Endothelial cell of umbilical vein (primary cell): ENCODE results near the gene TP73. TPM values are rescaled to one million over a fixed set of nuclear protein-coding genes. Genes with fewer than 3 reads are reported as not detected.

Experiments used
- BruUV-seq: library from RNA; stranded (reverse); fragments of 400-500 nt; replicated peaks from 2 replicates; lab custom pipeline; 2021; lab: Mats Ljungman, UMichigan
- CTCF ChIA-PET: fragments of 300-600, 350-600 bp; sonication (Branson Sonifier 250); formaldehyde crosslinking; loops from one replicate; lab custom pipeline; 2021; ENCODE audit warnings: antibody characterized with exemption, inconsistent platforms; lab: Charles Lee
- POLR2A ChIA-PET: fragments of 300-600, 350-600 bp; sonication (Branson Sonifier 250); formaldehyde crosslinking; loops from one replicate; lab custom pipeline; 2021; ENCODE audit warnings: antibody characterized with exemption, inconsistent platforms; lab: Charles Lee
- DNase-seq: peaks from one replicate; pipeline ENCODE4 v3.0.0-alpha.2; 2011; ENCODE audit warnings: low read depth, low spot score
- FAIRE-seq: peaks from 2 replicates; lab custom pipeline; 2011; peaks lifted over from hg19 to GRCh38; lab: Jason Lieb, UNC
- H2AFZ ChIP-seq: 2 replicates; pipeline ENCODE4 v1.6.0; 2012; ENCODE audit warnings: low read depth, low read length, control low read depth, inconsistent platforms
- H3K27ac ChIP-seq: 2 replicates; pipeline ENCODE4 v1.5.1; 2011; ENCODE audit warnings: low read depth, mild to moderate bottlenecking, control low read depth, low read length, moderate library complexity; ENCODE audit not compliant: insufficient read depth
- H3K27me3 ChIP-seq, 2 experiments: 2 replicates each; pipeline versions ENCODE4 v1.6.0 to v1.6.1; 2011; ENCODE audit warnings: low read length in 2 of 2, mixed read lengths in 1 of 2; ENCODE audit not compliant: control insufficient read depth in 2 of 2, insufficient read depth in 2 of 2
- H3K36me3 ChIP-seq, 2 experiments: 2 replicates in 1 of 2; 3 replicates in 1 of 2; pipeline ENCODE4 v1.5.1; 2011; ENCODE audit warnings: low read length in 2 of 2, mild to moderate bottlenecking in 1 of 2, moderate library complexity in 1 of 2; ENCODE audit not compliant: control insufficient read depth in 2 of 2, insufficient read depth in 2 of 2; ENCODE audit errors: extremely low read depth in 1 of 2
- H3K4me1 ChIP-seq: 3 replicates; pipeline ENCODE4 v1.5.1; 2011; ENCODE audit warnings: mild to moderate bottlenecking, low read length; ENCODE audit not compliant: control insufficient read depth, insufficient read depth; ENCODE audit errors: extremely low read depth
- H3K4me2 ChIP-seq: 2 replicates; pipeline ENCODE4 v1.6.1; 2011; ENCODE audit warnings: low read length, control low read depth, mixed read lengths; ENCODE audit not compliant: insufficient read depth
- H3K4me3 ChIP-seq, 3 experiments: fragments of 200-600 bp in 1 of 3; sonication (generic), shearing (Covaris generic) in 1 of 3; replicated peaks in 1 of 3; 2 replicates each; pipeline ENCODE4 v1.5.1; 2011 to 2016; ENCODE audit warnings: control low read depth in 3 of 3, low read length in 3 of 3, mild to moderate bottlenecking in 2 of 3, inconsistent platforms in 1 of 3, low read depth in 1 of 3, moderate library complexity in 1 of 3; ENCODE audit not compliant: insufficient read depth in 1 of 3
- H3K79me2 ChIP-seq: 2 replicates; pipeline ENCODE4 v1.6.0; 2012; ENCODE audit warnings: low read length, inconsistent platforms; ENCODE audit not compliant: control insufficient read depth, insufficient read depth
- H3K9ac ChIP-seq: replicated peaks from 2 replicates; pipeline ENCODE3; 2011; ENCODE audit warnings: low read length, control low read depth; ENCODE audit not compliant: insufficient read depth; ENCODE audit errors: extremely low read depth
- H3K9me1 ChIP-seq: replicated peaks from 3 replicates; pipeline ENCODE4 v1.6.0; 2011; ENCODE audit warnings: mild to moderate bottlenecking, low read length; ENCODE audit not compliant: control insufficient read depth, insufficient read depth; ENCODE audit errors: extremely low read depth
- H3K9me3 ChIP-seq: replicated peaks from 2 replicates; pipeline ENCODE4 v1.5.1; 2012; ENCODE audit warnings: low read length, inconsistent platforms; ENCODE audit not compliant: control insufficient read depth, insufficient read depth
- H4K20me1 ChIP-seq: replicated peaks from 2 replicates; pipeline ENCODE3; 2011; ENCODE audit warnings: mild to moderate bottlenecking, low read length; ENCODE audit not compliant: control insufficient read depth, insufficient read depth; ENCODE audit errors: extremely low read depth
- EZH2 ChIP-seq: IDR thresholded peaks from 2 replicates; pipeline ENCODE4 v1.6.1; 2012; ENCODE audit warnings: borderline replicate concordance, low read depth, mild to moderate bottlenecking, moderate library complexity, low read length, inconsistent platforms; ENCODE audit not compliant: severe bottlenecking
- FOS ChIP-seq: IDR thresholded peaks from 2 replicates; pipeline ENCODE4 v1.6.1; 2011; ENCODE audit warnings: mild to moderate bottlenecking, low read length, moderate library complexity, borderline replicate concordance; ENCODE audit not compliant: insufficient read depth
- GATA2 ChIP-seq: IDR thresholded peaks from 2 replicates; pipeline ENCODE4 v1.7.0; 2011; ENCODE audit warnings: low read depth, mild to moderate bottlenecking, moderate library complexity, mixed read lengths, low read length; ENCODE audit not compliant: insufficient read length, insufficient read depth
- JUN ChIP-seq: IDR thresholded peaks from 2 replicates; pipeline ENCODE4 v1.6.1; 2011; ENCODE audit warnings: borderline replicate concordance, low read depth; ENCODE audit not compliant: insufficient read length, insufficient read depth
- MAX ChIP-seq: IDR thresholded peaks from 2 replicates; pipeline ENCODE4 v1.6.1; 2011; ENCODE audit not compliant: insufficient read depth, insufficient read length
- MYC ChIP-seq: IDR thresholded peaks from one replicate; pipeline ENCODE4 v1.6.1; 2011; ENCODE audit warnings: mild to moderate bottlenecking, low read depth, low read length
- POLR2A ChIP-seq: IDR thresholded peaks from 2 replicates; pipeline ENCODE4 v1.6.1; 2012; ENCODE audit warnings: low read depth, mild to moderate bottlenecking, control low read depth, low read length
- POLR2AphosphoS5 ChIP-seq: IDR thresholded peaks from 2 replicates; pipeline ENCODE4 v1.6.1; 2012; ENCODE audit warnings: low read depth, mild to moderate bottlenecking, control low read depth, low read length, moderate library complexity; ENCODE audit not compliant: insufficient read depth
- dilution Hi-C: fragments of 300-500 bp; cut with MboI; formaldehyde crosslinking; loops from one replicate; pipeline ENCODE4 v1.15.0; 2019; ENCODE audit warnings: low sequenced_read_pairs; ENCODE audit not compliant: extremely low pct_ligation_motif_present
- intact Hi-C: fragments of 100-400 bp; cut with micrococcal nuclease; formaldehyde crosslinking; loops from one replicate; pipeline ENCODE4 v1.10.0; 2022
- polyA plus RNA-seq, 4 experiments: library from polyadenylated mRNA; depleted of rRNA in 3 of 4; stranded (reverse) in 3 of 4; unstranded in 1 of 4; fragments of >200 nt; gene quantifications; 2 replicates each; pipeline versions ENCODE4 v1.2.1 to v1.2.3, GENCODE V29; 2011 to 2012; ENCODE audit warnings: missing spikeins in 1 of 4
- total RNA-seq: library from RNA; stranded (reverse); gene quantifications from 2 replicates; pipeline ENCODE4 v1.2.3, GENCODE V29; 2021
- TF ChIP-seq, protein P1 (sequence below), 2 donors: IDR thresholded peaks; 1 replicate in 1 of 2; 2 replicates in 1 of 2; pipeline ENCODE4 v1.5.1; 2011; ENCODE audit warnings: low read length in 2 of 2, mild to moderate bottlenecking in 2 of 2, moderate library complexity in 2 of 2, control low read depth in 1 of 2, inconsistent platforms in 1 of 2, low read depth in 1 of 2; ENCODE audit not compliant: insufficient read depth in 1 of 2; ENCODE audit errors: extremely low read depth in 1 of 2

Gene TP73
- total and polyA plus RNA-seq, 2 donors (not counting 3 experiments of a cell fraction or from before 2014, with no cell fraction given): 0.03 to 0.15 TPM

GRCh38 chr1:3604997-3605823 is 47.1 kb upstream of the TP73 start:
- CTCF ChIA-PET: no interaction called here
- H3K4me3 ChIP-seq: no peak overlapping the region
- POLR2A ChIA-PET: no interaction called here
- H3K4me2 ChIP-seq: no peak overlapping the region
- no peak overlapping the region for H3K9ac ChIP-seq
- no TSS peak for BruUV-seq
- DNase-seq (no peak), FAIRE-seq (no peak)
- no peaks in the 10 kb centered on the region for H4K20me1 ChIP-seq
- H3K27me3 ChIP-seq: no peaks in the 10 kb centered on the region
- no peaks in the 10 kb centered on the region for H3K79me2 ChIP-seq
- dilution Hi-C loops: no loop called here
- intact Hi-C loops: no loop called here
- TF ChIP-seq POLR2A (no peak), EZH2 (no peak), FOS (no peak), MAX (no peak), GATA2 (no peak), POLR2AphosphoS5 (no peak), MYC (no peak), JUN (no peak)
- TF ChIP-seq, protein P1, sequence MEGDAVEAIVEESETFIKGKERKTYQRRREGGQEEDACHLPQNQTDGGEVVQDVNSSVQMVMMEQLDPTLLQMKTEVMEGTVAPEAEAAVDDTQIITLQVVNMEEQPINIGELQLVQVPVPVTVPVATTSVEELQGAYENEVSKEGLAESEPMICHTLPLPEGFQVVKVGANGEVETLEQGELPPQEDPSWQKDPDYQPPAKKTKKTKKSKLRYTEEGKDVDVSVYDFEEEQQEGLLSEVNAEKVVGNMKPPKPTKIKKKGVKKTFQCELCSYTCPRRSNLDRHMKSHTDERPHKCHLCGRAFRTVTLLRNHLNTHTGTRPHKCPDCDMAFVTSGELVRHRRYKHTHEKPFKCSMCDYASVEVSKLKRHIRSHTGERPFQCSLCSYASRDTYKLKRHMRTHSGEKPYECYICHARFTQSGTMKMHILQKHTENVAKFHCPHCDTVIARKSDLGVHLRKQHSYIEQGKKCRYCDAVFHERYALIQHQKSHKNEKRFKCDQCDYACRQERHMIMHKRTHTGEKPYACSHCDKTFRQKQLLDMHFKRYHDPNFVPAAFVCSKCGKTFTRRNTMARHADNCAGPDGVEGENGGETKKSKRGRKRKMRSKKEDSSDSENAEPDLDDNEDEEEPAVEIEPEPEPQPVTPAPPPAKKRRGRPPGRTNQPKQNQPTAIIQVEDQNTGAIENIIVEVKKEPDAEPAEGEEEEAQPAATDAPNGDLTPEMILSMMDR (IDR thresholded peaks at IDR 0.05; ENCODE audit: extremely low read depth in 1 of 2, insufficient read depth in 1 of 2, low read depth in 1 of 2, low read length in 2 of 2): no peak
- H3K9me3 ChIP-seq: no peaks in the 10 kb centered on the region
- H3K36me3 ChIP-seq: no peaks in the 10 kb centered on the region
- H2AFZ ChIP-seq: no peak overlapping the region
- no peak overlapping the region for H3K27ac ChIP-seq
- no peaks in the 10 kb centered on the region for H3K9me1 ChIP-seq
- H3K4me1 ChIP-seq: no peaks in the 10 kb centered on the region
